Neutrophil (primary cell): ENCODE data around the gene RCBTB2.

Experiments used
- H3K27ac ChIP-seq: fragments of 200-600 bp; sonication (generic); 2 replicates; pipeline ENCODE4 v1.5.1; 2016; ENCODE audit warnings: mild to moderate bottlenecking, moderate library complexity
- H3K27me3 ChIP-seq: fragments of 200-600 bp; sonication (generic); 2 replicates; pipeline ENCODE4 v1.6.0; 2016; ENCODE audit warnings: mild to moderate bottlenecking
- H3K36me3 ChIP-seq: fragments of 200-600 bp; sonication (generic); 2 replicates; pipeline ENCODE4 v1.5.1; 2017
- H3K4me1 ChIP-seq, 2 experiments: fragments of 200-600 bp in 1 of 2; sonication (generic) in 1 of 2; 1 replicate in 1 of 2; 2 replicates in 1 of 2; pipeline versions ENCODE4 v1.5.1 to v1.6.1; 2013 to 2016; ENCODE audit warnings: low read depth in 1 of 2, low read length in 1 of 2, mild to moderate bottlenecking in 1 of 2, moderate library complexity in 1 of 2; ENCODE audit not compliant: control insufficient read depth in 1 of 2, insufficient read depth in 1 of 2
- H3K4me3 ChIP-seq, 2 experiments: fragments of 200-600 bp in 1 of 2; sonication (generic) in 1 of 2; 1 replicate in 1 of 2; 2 replicates in 1 of 2; pipeline ENCODE4 v1.5.1; 2013 to 2016; ENCODE audit warnings: low read depth in 1 of 2, low read length in 1 of 2, mild to moderate bottlenecking in 1 of 2, moderate library complexity in 1 of 2
- H3K9me3 ChIP-seq: fragments of 200-600 bp; sonication (generic); 2 replicates; pipeline ENCODE4 v1.5.1; 2016
- TF ChIP-seq, protein P1 (sequence below): fragments of 200-600 bp; sonication (generic); IDR thresholded peaks from 2 replicates; pipeline ENCODE4 v1.5.1; 2016; ENCODE audit warnings: antibody characterized with exemption

Gene RCBTB2

DNA sequence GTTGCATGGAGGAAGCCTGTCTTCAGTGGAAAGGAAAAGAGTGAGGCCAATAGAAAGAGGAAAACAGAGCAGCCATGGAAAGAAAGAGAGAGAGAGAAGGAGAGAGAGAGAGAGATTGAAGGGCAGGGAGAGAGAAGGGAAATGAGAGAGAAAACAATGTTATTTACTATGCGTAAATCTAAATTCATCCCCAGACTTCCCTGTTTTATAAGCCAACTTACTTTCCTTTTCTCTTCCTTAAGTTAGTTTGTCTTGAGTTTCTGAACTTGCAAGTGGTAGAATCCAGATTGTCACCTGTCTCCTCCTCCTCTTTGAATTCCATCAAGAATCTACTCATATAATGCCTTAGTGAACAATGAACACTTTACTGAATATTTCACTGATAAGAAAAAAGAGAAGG is 16.8 kb upstream of the RCBTB2 start:
- Histone ChIP-seq H3K36me3 (no peaks in the 10 kb centered on the region), H3K9me3 (no peaks in the 10 kb centered on the region), H3K27ac (no peak overlapping the region), H3K4me1 (no peaks in the 10 kb centered on the region), H3K27me3 (no peaks in the 10 kb centered on the region), H3K4me3 (no peak overlapping the region)
- TF ChIP-seq, protein P1, sequence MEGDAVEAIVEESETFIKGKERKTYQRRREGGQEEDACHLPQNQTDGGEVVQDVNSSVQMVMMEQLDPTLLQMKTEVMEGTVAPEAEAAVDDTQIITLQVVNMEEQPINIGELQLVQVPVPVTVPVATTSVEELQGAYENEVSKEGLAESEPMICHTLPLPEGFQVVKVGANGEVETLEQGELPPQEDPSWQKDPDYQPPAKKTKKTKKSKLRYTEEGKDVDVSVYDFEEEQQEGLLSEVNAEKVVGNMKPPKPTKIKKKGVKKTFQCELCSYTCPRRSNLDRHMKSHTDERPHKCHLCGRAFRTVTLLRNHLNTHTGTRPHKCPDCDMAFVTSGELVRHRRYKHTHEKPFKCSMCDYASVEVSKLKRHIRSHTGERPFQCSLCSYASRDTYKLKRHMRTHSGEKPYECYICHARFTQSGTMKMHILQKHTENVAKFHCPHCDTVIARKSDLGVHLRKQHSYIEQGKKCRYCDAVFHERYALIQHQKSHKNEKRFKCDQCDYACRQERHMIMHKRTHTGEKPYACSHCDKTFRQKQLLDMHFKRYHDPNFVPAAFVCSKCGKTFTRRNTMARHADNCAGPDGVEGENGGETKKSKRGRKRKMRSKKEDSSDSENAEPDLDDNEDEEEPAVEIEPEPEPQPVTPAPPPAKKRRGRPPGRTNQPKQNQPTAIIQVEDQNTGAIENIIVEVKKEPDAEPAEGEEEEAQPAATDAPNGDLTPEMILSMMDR: no peak

DNA sequence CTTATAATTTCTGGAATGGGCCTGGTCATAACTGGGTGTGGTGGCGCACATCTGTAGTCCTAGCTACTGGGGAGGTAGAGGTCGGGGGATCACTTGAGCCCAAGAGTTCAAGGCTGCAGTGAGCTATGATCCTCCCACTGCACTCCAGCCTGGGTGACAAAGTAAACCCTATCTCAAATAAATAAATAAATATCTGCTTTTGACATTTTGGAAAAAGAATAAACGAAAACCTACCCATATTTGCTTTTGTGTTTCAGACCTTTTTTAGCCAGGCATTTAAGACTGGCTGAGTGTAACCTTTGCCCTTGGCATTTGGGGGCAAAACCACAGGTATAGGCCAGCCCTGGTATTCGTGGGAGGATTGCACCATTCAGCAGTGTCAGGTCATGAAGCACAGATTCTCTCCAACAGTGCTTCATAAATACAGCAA is 14.8 kb upstream of the RCBTB2 start:
- Histone ChIP-seq H3K27ac (no peak overlapping the region), H3K9me3 (no peaks in the 10 kb centered on the region), H3K36me3 (no peaks in the 10 kb centered on the region), H3K4me3 (no peak overlapping the region), H3K27me3 (no peaks in the 10 kb centered on the region), H3K4me1 (no peaks in the 10 kb centered on the region)
- TF ChIP-seq, protein P1: no peak

DNA sequence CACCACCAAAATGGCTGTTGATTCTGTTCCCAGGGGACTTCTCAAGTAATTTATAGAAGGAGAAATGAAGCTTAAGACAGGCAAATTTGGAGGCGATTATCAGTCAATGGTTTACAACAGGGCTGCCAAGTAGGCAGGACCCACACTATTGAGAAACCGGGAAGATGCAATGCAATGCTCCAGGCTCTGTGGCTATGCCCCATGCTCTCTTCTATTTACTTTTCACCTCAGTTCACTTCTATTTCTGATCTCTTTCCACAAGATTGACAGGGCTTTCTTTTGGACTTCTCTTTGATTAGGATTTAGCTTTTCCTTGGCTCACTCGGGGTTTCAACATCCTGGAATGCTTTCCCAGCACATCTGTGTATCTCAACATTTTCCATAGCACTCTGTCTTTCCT is 12.7 kb upstream of the RCBTB2 start:
- no peaks in the 10 kb centered on the region for H3K27me3 ChIP-seq
- H3K9me3 ChIP-seq: no peaks in the 10 kb centered on the region

DNA sequence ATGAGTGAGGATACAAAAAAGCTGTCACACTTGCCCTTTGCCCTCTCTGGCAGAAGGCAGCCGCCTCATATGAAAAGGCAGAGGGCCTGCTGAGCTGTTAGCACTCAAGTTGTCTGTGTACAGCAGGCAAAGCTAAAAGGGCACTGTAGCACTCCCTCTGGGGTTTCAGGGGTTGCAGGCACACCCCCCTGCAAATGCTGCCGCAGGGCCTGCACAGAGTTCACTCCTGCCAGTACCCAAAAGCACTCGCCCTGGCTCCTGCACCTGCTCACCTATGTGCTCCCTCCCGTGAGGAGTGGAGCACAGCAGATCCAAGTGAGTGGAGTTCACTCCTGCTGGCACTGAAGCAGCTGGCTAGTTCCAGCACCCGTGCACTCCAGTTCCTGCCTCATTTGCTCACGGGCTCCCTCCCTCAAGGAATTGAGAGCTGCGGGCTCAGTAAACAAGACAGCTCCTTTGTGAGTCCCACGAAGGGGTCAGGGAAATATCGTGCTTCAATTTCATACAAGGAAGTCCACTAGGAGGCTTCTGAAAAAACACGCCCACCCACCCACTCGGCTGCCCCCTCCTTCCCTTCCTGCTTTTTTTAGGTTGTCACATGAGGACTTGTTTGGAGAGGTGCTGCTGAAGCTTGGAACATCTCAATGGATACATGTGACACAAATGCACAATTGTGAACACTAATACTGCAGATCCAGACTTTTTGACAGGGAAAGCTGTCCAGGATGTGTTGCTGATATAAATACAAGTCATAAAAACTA is 9.9 kb upstream of the RCBTB2 start:
- Histone ChIP-seq H3K27ac (no peak overlapping the region), H3K36me3 (no peaks in the 10 kb centered on the region), H3K4me3 (no peak overlapping the region), H3K4me1 (no peaks in the 10 kb centered on the region), H3K9me3 (no peaks in the 10 kb centered on the region), H3K27me3 (no peaks in the 10 kb centered on the region)
- TF ChIP-seq, protein P1: no peak

More for the DNA sequence above, 12.7 kb upstream of the RCBTB2 start:
- no peaks in the 10 kb centered on the region for H3K36me3 ChIP-seq
- TF ChIP-seq, protein P1: no peak
- no peak overlapping the region for H3K27ac ChIP-seq
- H3K4me3 ChIP-seq: no peak overlapping the region
- no peaks in the 10 kb centered on the region for H3K4me1 ChIP-seq

DNA sequence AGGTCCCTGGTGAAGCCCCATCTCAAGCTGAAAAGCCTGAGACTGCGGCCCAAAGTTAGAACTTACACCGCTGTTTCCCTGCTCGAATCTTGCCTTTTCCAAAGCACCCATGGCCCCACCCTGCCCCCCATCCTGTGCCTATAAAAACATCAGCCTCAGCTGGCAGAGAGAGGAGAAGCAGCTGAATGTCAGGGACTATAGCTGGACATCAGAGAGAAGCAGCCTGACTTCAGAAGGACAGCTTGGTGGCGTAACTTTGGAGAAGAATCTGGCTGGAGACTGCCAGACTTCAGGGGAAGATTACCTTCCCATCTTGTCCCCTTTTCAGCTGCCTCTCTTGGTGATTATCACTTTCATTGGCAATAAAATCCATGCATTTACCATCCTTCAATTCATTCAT is 9.3 kb upstream of the RCBTB2 start:
- TF ChIP-seq, protein P1: no peak
- Histone ChIP-seq H3K9me3 (no peaks in the 10 kb centered on the region), H3K36me3 (no peaks in the 10 kb centered on the region), H3K4me3 (no peak overlapping the region), H3K27me3 (no peaks in the 10 kb centered on the region), H3K4me1 (no peaks in the 10 kb centered on the region), H3K27ac (no peak overlapping the region)
